Middle frontal gyrus (tissue), 1 donor: Measurements from ENCODE around the gene WWC2.

Experiments used
- DNase-seq: peaks from one replicate; pipeline ENCODE4 v3.0.0-alpha.2; 2015; ENCODE audit warnings: low spot score; ENCODE audit errors: extremely low spot score

WWC2 gene

GRCh38 chr4:183327827-183328226, 228.8 kb downstream of the WWC2 start:
- no peak for DNase-seq

- DNase-seq = no peak
Observed at GRCh38 chr4:183328832-183329231, 229.8 kb downstream of the WWC2 start.

- DNase-seq = no peak
Observed at GRCh38 chr4:183329244-183329643, 230.2 kb downstream of the WWC2 start.

GRCh38 chr4:183329954-183330742, 231.1 kb downstream of the WWC2 start:
- no peak for DNase-seq

GRCh38 chr4:183330841-183331240, 231.8 kb downstream of the WWC2 start:
- DNase-seq = no peak

- no peak for DNase-seq
Observed at GRCh38 chr4:183332447-183332846, 233.4 kb downstream of the WWC2 start.

GRCh38 chr4:183333202-183333601, 234.1 kb downstream of the WWC2 start:
- no peak for DNase-seq

- no peak for DNase-seq
Observed at GRCh38 chr4:183333983-183334382, 234.9 kb downstream of the WWC2 start.

- no peak for DNase-seq
Observed at GRCh38 chr4:183335369-183335940, 236.4 kb downstream of the WWC2 start.

GRCh38 chr4:183337349-183337748, 238.3 kb downstream of the WWC2 start:
- DNase-seq = no peak

GRCh38 chr4:183337833-183338232, 238.8 kb downstream of the WWC2 start:
- no peak for DNase-seq

- DNase-seq = no peak
Observed at GRCh38 chr4:183342541-183343533, 243.8 kb downstream of the WWC2 start.

GRCh38 chr4:183343730-183344129, 244.7 kb downstream of the WWC2 start:
- DNase-seq = no peak

- DNase-seq = no peak
Observed at GRCh38 chr4:183344523-183345255, 245.6 kb downstream of the WWC2 start.

GRCh38 chr4:183345261-183345660, 246.2 kb downstream of the WWC2 start:
- no peak for DNase-seq

- no peak for DNase-seq
Observed at GRCh38 chr4:183347146-183347545, 248.1 kb downstream of the WWC2 start.

- no peak for DNase-seq
Observed at GRCh38 chr4:183347566-183347965, 248.5 kb downstream of the WWC2 start.

GRCh38 chr4:183348136-183348535, 249.1 kb downstream of the WWC2 start:
- no peak for DNase-seq

- DNase-seq = no peak
Observed at GRCh38 chr4:183348706-183349659, 249.9 kb downstream of the WWC2 start.

- DNase-seq = no peak
Observed at GRCh38 chr4:183349673-183350072, 250.6 kb downstream of the WWC2 start.
